ENCODE measurements around the gene SLC26A2.

DNA sequence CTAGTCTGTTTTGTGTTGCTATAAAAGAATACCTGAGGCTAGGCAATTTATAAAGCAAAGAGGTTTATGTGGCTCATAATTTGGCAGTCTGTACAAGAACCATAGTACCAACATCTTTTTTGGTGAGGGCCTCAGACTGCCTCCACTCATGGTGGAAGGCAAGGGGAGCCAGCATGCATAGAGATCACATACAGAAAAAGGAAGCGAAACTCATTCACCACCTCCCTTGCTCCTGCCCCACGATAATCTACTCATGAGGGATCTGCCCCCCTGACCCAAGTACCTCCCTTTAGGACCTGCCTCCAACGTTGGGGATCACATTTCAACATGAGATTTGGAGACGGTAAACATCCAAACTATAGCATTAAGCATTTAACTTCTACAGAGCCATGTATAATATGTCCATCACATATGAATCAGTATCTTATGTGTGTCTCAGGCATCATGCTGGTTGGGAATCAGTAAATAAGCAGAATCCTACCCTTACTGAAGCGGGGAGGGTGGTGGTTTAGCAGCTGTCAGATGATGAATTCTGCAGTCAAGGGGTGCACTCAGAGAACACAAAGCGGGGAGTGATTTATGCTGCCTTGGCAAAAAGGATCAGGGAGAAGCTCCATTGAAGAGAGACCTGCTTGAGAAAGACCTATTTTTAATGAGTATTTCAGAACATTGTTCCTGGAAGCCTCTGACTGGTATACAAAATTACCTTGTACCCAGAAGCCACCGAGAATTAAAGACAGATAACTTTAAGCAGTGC is 74.8 kb downstream of the SLC26A2 start:
- no peak for TF ChIP-seq POLR2A (IDR thresholded peaks at IDR 0.05)
- TF ChIP-seq, protein P1, sequence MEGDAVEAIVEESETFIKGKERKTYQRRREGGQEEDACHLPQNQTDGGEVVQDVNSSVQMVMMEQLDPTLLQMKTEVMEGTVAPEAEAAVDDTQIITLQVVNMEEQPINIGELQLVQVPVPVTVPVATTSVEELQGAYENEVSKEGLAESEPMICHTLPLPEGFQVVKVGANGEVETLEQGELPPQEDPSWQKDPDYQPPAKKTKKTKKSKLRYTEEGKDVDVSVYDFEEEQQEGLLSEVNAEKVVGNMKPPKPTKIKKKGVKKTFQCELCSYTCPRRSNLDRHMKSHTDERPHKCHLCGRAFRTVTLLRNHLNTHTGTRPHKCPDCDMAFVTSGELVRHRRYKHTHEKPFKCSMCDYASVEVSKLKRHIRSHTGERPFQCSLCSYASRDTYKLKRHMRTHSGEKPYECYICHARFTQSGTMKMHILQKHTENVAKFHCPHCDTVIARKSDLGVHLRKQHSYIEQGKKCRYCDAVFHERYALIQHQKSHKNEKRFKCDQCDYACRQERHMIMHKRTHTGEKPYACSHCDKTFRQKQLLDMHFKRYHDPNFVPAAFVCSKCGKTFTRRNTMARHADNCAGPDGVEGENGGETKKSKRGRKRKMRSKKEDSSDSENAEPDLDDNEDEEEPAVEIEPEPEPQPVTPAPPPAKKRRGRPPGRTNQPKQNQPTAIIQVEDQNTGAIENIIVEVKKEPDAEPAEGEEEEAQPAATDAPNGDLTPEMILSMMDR (IDR thresholded peaks at IDR 0.05) = no peak
